SW480 (cell line): ENCODE data around the gene UBALD1.
"Not testable (repeated sequence)": the region's sequence is repeated elsewhere in the genome, so short reads cannot be mapped to it uniquely, and the experiment has no call there.

Experiments used
- DNase-seq: peaks from one replicate; pipeline ENCODE4 v3.0.0-alpha.2; 2016; ENCODE audit warnings: low spot score

Gene UBALD1

DNA sequence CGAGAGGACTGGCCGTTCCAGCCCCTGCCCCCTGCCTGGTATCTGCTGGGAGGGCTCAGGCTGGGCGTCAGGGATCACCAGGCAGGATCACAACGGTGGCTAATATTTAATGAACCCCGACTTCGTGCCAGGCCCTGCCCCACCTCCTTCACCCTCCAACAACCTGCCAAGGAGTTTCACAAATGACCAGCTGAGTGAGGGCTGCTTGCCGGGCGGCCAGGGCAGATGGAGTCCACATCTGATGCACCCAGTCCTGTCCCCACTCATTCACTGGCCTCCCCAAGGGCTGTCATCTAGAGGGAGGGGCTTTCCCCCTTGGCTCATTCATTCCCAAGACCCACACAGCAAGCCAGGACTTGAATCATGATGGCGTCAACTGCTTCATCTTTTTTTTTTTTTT, 17.5 kb downstream of the UBALD1 start:
- no peak for DNase-seq

DNA sequence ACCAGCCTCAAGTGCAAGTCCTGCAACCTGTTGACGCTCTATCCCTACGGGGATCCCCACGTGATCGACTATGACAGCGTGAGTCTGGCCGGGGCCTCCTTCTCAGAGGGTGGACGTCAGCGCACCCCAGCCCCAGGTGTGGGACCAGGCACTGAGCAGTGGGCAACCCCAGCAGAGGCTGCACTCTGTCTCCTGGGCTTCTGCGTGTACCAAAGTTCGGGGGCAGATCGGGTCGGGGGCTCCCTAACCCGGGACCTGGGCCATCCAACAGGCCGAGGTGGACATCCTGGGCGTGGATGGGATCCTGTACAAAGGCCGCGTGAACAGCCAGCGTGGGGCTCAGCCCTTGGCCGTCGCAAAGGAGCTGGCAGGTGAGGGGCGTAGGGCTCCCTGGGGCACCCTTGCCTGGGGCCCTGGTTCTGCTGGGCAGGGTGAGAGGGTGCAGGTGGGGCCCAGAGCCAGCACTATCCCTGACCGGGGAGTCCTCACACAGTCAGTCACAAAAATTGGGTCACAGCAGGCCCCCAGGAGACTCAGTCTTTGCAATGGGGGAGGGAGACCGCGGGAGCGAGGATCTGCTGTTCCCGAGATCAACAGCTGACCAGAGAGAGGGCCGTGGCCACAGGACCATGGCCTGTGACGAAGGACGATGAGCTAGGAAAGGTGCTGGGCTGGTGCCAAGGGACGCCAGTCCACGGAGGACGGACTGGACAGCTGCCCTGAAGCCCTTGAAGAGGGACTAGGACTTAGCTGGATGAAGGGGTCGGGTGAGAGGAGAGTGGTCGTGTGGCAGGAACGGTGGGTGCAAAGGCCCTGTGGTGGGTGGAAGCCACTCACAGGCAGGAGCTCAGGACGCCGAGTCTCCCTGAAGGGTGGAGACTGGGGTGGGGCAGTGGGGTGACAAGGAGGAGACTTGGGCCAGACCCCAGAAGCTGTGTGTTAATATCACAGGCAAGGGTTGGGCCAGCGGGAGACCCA, 20.0 kb downstream of the UBALD1 start:
- DNase-seq = no peak

DNA sequence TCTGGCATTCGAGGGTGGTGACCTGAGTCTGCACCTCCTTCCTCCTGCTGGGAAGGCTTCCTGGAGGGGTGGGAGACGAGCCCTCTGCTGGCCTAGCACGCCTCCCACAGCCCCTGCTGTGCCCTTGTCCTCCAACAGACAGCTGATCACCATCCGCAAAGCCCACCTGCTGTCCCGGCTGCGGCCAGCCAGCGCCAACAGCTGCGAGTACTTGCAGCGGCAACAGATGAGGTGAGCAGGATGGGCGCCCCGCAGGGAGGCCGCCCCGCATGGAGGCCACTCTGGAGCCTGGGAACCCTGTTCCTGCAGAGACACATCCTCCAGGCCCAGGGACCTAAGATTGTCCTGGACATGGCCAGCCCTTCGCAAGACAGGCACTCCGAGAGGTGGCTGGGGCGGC, 21.6 kb downstream of the UBALD1 start:
- DNase-seq = no peak

DNA sequence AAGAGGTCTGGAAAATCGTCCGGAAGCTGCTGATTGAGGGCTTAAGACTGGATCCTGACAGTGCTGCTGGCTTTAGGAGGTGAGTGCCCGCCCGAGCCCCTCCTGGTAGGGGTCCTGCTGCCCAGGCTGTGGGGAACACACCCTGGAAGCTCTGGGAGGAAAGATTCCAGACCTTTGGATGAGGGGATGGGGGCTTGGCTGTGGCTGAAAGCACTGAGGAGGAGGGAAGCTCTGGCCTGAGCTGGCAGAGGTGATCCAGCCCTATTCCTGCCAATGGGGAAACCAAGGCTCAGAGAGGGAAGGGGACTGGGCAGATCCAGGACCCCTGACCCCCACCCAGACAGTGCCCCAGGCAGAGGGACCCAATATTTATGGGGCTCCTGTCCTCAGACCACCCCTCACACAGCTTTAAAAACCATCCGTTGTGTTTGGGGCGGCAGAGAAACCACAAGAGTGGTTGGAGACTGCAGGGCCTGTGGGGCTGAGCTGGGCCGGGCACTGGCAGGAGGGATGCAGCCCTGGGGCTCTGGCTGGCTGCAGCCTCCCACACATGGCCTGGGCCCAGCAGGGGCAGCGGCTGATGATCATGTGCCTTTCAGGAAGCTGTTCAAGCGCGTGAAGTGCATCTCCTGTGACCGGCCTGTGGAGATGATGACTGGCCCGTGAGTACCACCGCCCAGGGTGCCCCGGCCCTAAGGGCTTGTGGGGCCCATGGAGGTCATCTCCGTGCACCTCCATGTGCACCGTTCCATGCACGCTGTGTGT, 22.8 kb downstream of the UBALD1 start:
- DNase-seq = no peak

DNA sequence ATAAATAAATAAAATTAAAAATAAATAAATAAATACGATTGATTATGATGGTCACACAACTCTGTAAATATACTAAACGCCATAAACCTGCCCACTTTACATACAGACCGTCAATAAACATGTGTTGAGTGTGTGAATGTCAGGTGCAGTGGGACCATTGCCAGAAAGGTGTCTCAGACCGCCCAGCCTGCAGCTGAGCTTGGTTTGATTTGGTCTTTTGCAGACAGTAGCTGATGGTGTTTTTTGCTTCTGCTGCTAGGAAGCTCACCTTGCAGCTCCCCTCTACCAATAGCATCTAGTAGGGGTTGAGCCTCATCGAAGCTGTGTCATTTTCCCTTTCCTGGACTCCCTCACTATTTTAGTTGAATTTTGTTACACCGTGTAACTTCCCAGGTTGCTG, 23.5 kb downstream of the UBALD1 start:
- no peak for DNase-seq

DNA sequence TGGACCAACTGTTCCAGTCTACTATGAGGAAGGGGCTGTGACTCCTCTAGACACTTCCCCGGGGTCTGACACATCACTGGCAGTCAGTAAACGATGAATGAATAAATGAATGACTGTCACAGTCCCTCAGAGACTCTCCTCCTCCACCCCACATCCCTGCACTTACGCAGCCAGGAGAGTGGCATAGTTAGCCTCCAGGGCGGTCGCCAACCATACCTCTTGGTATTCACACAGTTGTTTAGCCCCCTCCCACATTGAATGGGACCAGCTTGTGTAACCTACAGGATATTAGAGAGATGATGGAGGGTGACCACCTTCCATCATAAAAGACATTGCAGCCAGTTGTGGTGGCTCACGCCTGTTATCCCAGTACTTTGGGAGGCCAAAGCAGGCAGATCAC, 25.7 kb downstream of the UBALD1 start:
- DNase-seq = no peak

DNA sequence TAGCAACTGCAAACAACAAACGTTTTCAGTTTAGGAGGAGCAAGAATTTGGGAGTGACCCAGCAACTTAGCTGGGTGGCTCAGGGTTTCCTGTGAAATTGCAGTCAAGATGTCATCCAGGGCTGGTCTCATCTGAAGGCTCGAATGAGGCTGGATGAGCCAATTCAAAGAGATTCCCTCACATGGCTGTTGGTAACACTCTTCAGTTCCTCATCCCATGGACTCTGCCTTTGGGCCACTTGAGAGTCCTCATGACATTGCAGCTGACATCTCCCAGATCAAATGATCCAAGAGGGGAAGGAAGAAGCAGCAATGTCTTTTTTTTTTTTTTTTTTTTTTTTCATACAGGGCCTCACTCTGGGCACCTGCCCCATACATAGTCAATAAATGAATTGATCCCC, 26.3 kb downstream of the UBALD1 start:
- no peak for DNase-seq

DNA sequence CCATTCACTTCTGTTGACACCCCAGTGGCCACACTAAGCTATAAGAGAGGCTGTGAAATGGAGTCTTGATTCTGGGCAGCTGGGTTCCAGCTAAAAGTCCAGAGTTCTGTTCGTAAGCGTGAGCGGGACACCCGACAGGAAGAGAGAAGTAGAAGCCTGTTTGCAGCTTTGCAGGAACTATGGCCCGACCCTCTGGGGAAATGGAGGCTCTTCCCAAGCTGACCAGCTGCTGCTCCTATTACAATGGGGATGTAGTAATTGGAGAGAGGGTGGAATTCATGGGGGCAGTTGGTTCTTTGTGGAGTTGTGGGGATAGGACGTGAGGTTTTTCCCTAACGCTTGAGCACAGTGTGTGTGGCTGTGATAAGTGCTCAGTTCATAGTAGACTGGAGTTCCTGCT, 28.4 kb downstream of the UBALD1 start:
- DNase-seq = no peak

DNA sequence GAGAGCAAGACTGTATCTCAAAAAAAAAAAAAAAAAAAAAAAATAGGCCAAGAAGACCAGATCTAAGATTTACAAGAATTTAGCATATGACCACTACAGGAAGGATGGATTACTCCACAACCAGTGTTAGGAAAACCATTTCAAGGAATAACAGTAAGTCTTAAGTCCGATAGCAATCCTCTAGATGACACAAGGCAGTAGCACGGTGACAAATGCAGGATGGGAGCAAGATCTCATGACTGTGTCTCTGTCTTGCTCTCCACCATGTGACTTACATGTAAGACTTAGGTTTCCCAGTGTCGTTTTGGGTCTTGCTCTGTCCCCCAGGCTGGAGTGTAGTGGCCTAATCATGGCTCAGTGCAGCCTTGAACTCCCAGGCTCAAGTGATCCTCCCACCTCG, 30.8 kb downstream of the UBALD1 start:
- DNase-seq = no peak

DNA sequence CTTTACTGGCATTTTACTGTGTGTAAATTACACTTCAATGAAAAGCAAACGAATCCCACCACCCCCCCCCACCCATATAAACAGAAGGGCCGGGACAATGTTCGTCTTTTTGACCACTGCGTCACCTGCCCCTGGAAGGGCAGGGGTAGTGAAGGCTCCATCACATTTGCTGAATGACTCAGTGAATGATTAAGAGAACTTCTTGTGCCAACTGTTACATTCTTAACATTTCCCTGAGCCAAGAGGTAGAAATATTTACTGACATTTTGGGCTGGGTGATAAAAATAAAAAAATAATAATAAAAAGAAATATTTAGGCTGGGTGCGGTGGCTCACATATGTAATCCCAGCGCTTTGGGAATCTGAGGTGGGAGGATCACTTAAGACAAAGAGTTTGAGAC, 34.4 kb downstream of the UBALD1 start:
- DNase-seq = no peak

DNA sequence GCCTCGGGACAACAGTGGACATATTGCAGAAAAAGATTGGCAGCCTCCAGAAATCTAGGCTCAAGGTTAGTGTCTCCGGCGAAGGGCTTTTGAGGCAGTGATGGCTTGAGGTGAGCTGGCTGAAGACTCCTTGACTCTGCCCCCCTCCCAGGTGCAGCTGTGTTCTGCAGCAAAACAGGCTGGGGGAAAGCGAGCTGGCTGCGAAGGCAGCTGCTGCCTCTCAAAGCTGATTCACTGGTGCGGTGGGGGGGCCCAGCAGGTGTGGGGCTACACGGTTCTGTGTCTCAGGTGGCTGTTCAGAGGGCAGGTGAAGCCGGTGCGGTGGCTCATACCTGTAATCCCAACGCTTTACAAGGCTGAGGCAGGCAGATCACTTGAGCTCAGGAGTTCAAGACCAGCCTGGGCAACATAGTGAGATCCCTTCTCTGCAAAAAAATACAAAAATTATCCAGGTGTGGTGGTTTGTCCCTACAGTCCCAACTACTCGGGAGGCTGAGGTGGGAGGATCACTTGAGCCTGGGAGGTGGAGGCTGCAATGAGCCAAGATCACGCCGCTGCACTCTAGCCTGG, 35.6 kb downstream of the UBALD1 start:
- no peak for DNase-seq

DNA sequence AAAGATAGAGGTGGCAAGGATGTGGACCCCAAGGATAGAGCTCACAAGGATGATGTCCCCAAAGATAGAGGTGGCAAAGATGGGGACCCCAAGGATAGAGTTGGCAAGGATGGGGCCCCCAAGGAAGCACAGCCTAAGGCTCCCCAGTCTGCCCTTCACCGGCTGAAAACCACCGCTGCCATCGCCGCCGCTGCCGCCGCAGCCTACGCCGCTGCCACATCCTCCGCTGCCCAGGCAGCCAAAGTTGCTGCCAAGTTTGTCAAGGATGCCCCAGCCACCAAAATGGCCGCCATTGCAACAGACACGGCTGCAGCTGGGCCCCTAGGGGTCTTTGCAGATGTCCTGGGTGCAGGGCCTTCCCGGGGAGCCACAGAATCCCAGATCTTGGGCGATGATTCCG, 38.7 kb downstream of the UBALD1 start:
- DNase-seq = no peak

DNA sequence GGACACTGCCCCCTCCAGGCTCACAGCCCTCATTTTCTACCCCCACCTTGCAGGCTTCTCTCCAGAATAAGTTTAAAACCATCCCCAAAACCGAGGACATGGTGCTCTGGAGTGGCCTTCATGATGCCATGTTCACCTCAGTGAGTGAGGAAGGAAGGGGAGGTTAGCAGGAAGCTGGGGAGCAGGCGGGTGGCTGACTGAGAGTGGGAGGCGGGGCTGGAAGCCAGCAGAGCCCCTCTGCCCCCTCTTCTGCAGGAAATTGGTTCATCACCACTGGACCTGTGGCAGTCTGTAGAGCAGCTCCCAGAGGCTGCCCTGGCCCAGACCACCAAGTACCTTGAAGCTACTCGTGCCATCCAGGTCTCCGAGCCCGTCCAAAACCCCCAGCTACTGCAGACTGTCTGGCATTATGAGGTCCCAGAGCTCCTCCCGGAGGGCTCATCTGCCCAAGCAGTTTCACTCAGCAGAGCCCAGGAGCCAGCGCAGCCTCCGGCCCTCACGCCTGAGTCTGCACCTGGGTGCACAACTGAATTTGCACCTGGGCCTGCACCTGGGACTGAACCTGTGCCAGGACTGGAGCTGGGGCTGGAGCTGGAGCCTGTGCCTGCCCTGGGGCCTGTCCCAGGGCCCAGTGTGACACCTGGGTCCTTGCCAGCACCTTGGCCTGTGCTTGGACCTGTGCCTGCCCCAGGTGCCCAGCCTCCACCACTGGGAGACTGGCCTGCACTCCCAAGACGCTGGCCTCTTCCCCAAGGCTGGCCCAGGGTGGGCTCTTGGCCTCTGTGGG, 39.6 kb downstream of the UBALD1 start:
- no peak for DNase-seq

DNA sequence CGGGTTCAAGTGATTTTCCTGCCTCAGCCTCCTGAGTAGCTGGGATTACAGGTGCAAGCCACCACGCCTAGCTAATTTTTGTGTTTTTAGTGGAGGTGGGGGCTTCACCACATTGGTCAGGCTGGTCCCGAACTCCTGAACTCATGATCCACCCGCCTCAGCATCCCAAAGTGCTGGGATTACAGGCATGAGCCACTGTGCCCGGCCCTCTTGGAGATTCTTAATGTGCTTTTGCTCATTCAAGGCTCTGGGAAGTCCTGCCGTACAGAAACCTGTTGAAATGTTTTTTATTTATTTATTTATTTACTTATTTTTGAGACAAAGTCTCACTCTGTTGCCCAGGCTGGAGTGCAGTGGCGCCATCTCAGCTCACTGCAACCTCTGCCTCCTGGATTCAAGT, 40.8 kb downstream of the UBALD1 start:
- DNase-seq = not testable (repeated sequence)

DNA sequence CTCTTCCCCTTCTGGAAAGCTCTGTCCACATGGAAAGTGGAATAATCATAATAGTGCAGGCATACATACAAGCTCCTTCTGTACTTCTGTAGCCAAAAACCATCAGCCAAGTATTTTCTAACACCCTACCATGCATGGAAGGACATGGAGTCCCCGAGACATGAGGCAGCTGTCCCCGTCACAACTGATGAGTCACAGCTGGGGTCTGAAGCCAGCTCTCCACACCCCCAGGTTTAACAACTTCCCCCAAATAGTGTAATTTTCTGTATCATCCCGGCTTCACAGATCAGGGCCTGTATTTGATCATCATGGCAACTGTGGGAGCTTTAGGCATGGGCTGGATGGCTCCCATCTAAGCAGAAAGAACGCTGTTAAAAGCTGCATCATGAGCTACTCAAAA, 42.0 kb downstream of the UBALD1 start:
- DNase-seq = no peak

DNA sequence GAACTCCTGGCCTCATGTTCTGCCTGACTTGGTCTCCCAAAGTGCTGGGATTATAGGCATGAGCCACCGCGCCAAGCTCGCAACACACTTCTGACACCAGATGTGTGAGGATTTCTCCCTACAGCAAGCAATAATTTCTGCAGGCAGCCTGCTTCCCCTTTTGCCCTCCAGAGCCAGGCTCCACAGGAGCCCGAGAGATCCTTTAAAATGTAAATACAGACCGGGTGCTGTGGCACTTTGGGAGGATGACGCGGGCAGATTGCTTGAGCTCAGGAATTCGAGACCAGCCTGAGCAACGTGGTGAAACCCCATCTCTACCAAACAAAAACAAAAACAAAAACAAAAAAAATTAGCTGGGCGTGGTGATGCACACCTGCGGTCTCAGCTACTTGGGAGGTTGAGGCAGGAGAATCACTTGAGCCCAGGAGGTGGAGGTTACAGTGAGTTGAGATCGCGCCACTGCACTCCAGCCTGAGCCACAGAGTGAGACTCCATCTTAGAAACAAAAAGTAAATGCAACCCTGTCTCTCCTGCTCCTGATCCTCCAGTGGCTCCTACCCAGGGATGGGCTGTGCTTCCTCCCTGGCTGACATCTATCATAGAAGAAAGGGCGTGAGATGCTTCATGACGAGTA, 43.9 kb downstream of the UBALD1 start:
- no peak for DNase-seq

DNA sequence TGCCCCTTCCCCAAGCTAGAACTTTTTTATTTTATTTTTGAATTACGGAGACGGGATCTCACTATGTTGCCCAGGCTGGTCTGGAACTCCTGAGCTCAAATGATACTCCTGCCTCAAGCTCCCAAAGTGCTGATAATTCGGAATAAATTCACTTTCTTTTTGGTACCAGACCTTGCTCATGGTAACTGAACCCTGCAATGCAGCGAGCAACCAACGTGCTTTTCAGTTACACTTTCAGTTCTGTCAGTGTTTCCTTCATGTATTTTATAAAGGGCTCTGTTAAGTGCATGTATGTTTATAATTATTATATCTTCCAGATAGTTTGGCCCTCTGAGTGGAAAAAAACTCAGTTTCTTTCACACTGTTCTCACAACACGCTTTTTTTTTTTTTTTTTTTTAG, 44.6 kb downstream of the UBALD1 start:
- DNase-seq = no peak

DNA sequence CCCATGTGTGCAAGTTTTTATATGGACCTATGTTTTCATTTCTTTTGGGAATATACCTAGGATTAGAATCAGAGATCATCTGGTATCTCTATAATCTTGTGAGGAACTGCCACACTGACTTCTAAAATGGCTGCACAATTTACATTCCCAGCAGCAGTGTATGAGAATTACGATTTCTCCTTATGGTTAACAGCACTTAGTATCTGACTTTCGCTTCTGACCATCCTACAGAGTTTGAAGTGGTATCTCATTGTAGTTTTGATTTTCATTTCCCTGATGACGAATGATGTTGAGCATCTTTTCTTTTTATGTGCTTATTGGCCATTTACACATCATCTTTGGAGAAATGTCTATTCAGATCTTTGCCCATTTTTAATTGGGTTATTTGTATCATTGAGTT, 48.5 kb downstream of the UBALD1 start:
- DNase-seq = no peak

DNA sequence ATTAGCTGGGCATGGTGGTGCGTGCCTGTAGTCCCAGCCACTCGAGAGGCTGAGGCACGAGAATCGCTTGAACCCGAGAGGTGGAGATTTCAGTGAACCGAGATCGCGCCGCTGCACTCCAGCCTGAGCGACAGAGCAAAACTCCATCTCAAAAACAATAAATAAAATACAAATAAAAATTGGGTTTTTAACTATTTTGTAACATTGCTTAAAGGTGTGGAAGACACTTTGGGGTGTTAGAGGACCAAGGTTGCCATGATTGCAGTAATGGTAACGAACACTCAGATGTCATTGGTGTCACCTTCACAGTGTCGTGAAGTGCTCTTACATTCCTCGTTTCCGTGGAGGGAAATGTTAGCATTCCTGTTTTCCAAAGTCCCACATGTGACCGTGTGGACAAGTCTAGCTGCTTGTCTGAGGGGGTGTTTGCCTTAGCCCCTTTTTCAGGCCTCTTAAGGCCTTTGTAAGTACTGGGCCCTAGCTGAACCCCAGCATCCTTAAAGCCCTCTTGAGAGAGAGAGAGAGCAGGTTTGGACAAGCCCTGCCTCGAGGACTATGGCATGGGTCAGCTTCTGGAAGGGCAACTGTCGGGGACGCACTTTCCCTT, 49.9 kb downstream of the UBALD1 start:
- no peak for DNase-seq

DNA sequence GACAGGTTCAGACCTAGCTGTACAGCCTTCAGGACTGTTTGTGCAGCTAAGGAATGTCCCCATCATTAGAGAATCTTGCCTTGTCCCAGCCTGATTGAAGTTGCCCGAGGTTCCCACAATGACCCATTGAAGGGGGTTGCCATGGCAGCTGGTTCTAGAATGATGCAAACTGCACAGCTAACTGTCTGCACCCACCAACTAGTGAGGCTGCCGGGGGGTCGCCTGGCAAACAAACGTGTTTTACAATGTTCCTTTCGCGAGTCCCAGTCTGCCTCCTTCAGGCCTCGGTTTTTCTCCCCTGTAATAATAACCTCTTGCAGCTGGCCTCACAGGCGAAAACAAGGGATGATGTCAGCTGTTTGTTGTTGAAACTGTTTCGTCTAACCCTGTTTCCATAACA, 53.1 kb downstream of the UBALD1 start:
- DNase-seq = no peak
